ENCODE data around the gene ASIC2.

The ASIC2 gene

GRCh38 chr17:33131620-33132019, 161.5 kb downstream of the ASIC2 start:
- DNase-seq (ENCODE audit: low read depth) = no peak
- no peak overlapping the region for H3K4me3 ChIP-seq (ENCODE audit: control insufficient read depth, low read depth, low read length)
- no peak for TF ChIP-seq CTCF (conservative IDR thresholded peaks at IDR 0.05; ENCODE audit: control insufficient read depth, insufficient read depth, low read depth, low read length)

- TF ChIP-seq CTCF (conservative IDR thresholded peaks at IDR 0.05; ENCODE audit: control insufficient read depth, insufficient read depth, low read depth, low read length) = no peak
- DNase-seq (ENCODE audit: low read depth) = peak; percentile 7
- no peak overlapping the region for H3K4me3 ChIP-seq (ENCODE audit: control insufficient read depth, low read depth, low read length)
Measured at GRCh38 chr17:33127706-33128105, 165.4 kb downstream of the ASIC2 start.

GRCh38 chr17:33126086-33126485, 167.0 kb downstream of the ASIC2 start:
- TF ChIP-seq CTCF (conservative IDR thresholded peaks at IDR 0.05; ENCODE audit: control insufficient read depth, insufficient read depth, low read depth, low read length) = no peak

GRCh38 chr17:33125552-33125950, 167.5 kb downstream of the ASIC2 start:
- TF ChIP-seq CTCF (conservative IDR thresholded peaks at IDR 0.05; ENCODE audit: control insufficient read depth, insufficient read depth, low read depth, low read length) = no peak
- H3K4me3 ChIP-seq (ENCODE audit: control insufficient read depth, low read depth, low read length) = no peak overlapping the region
- no peak for DNase-seq (ENCODE audit: low read depth)

More at GRCh38 chr17:33126086-33126485, 167.0 kb downstream of the ASIC2 start:
- no peak for DNase-seq (ENCODE audit: low read depth)
- no peak overlapping the region for H3K4me3 ChIP-seq (ENCODE audit: control insufficient read depth, low read depth, low read length)

- no peak for TF ChIP-seq CTCF (conservative IDR thresholded peaks at IDR 0.05; ENCODE audit: control insufficient read depth, insufficient read depth, low read depth, low read length)
- no peak overlapping the region for H3K4me3 ChIP-seq (ENCODE audit: control insufficient read depth, low read depth, low read length)
- no peak for DNase-seq (ENCODE audit: low read depth)
Measured at GRCh38 chr17:33124871-33125551, 168.1 kb downstream of the ASIC2 start.

GRCh38 chr17:33124185-33124584, 168.9 kb downstream of the ASIC2 start:
- no peak for DNase-seq (ENCODE audit: low read depth)
- no peak overlapping the region for H3K4me3 ChIP-seq (ENCODE audit: control insufficient read depth, low read depth, low read length)
- no peak for TF ChIP-seq CTCF (conservative IDR thresholded peaks at IDR 0.05; ENCODE audit: control insufficient read depth, insufficient read depth, low read depth, low read length)

- no peak for DNase-seq (ENCODE audit: low read depth)
- H3K4me3 ChIP-seq (ENCODE audit: control insufficient read depth, low read depth, low read length) = no peak overlapping the region
- TF ChIP-seq CTCF (conservative IDR thresholded peaks at IDR 0.05; ENCODE audit: control insufficient read depth, insufficient read depth, low read depth, low read length) = no peak
Measured at GRCh38 chr17:33121756-33122155, 171.3 kb downstream of the ASIC2 start.

All from fibroblast of mammary gland (primary cell).